Measurements from ENCODE around the gene TSC22D4. TPM values are rescaled to one million over a fixed set of nuclear protein-coding genes. Genes with fewer than 3 reads are reported as not detected.

The TSC22D4 gene
- total and polyA plus RNA-seq, 2 experiments from 2014 or later, result 14.6 to 24.9 TPM

DNA sequence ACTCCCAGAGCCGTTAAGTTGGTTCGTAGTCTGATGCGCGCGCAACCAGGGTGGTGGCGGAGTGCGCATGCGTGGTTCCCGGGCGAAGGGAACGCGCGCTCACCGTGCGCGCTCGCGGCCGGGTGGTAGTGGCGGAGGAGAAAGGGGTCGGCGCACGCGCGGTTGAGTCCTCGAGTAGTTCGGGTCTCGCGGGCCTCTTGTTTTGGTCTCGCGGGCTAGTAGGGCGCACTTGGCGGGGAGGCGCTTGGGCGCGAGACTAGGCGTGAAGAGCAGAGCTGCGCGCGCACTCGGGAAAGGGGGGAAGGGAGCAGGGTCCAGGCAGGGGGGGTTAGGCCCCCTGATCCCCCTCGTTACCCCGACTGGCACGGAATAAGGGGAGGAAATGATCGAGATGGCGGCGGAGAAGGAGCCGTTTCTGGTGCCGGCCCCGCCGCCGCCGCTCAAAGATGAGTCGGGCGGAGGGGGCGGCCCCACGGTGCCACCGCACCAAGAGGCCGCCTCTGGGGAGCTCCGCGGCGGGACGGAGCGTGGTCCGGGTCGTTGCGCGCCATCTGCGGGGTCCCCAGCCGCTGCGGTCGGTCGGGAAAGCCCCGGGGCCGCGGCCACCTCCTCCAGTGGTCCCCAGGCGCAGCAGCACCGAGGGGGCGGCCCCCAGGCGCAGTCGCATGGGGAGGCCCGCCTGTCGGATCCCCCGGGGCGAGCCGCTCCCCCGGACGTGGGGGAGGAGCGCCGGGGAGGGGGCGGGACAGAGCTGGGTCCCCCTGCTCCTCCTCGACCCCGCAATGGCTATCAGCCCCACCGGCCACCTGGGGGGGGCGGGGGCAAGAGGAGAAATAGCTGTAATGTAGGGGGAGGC lies 49.1 kb downstream of the TSC22D4 start, which contains the start of gene MEPCE:
Gene MEPCE (plus strand): TSS at position 195 of the 856 bp plus-strand sequence. CDS start 188 bp downstream, at position 383.
- Mint-ChIP-seq H3K27ac (peak within 1 kb of the TSS; percentile 99), H3K4me1 (peaks cover 43% of the 10 kb centered on the region), H3K4me3 (peak within 1 kb of the TSS; percentile 93), H3K36me3 (ENCODE audit: low read depth) (peaks cover 53% of the 10 kb centered on the region), H3K9me3 (peaks cover 20% of the 10 kb centered on the region), H3K27me3 (ENCODE audit: insufficient read depth, low read depth, poor library complexity) (peaks cover 36% of the 10 kb centered on the region)
- peaks cover 9% of the 10 kb centered on the region; the same call in 1 of the 2 replicates for H3K36me3 ChIP-seq (ENCODE audit: insufficient read depth)
- H3K27ac ChIP-seq (ENCODE audit: low read depth), result peak within 1 kb of the TSS; percentile 99
- peaks cover 2% of the 10 kb centered on the region; the same call in 1 of the 2 replicates for H4K20me1 ChIP-seq (replicated peaks; ENCODE audit: insufficient read depth)
- H3K9me2 ChIP-seq (ENCODE audit: insufficient read depth), result 0 out of 2 replicates have a peak, but pooled peaks cover 3% of the 10 kb centered on the region
- H2AFZ ChIP-seq, result no peak within 1 kb of the TSS
- peak within 1 kb of the TSS; percentile 67 for H3K4me3 ChIP-seq
- peaks cover 9% of the 10 kb centered on the region for H3K27me3 ChIP-seq (ENCODE audit: insufficient read depth)
- ATAC-seq (peak; percentile 46), DNase-seq (ENCODE audit: low spot score) (peak; percentile 95)
- peaks cover 26% of the 10 kb centered on the region; the same call in 1 of the 2 replicates for H3K4me1 ChIP-seq (ENCODE audit: insufficient read depth)
- TF ChIP-seq, protein P1, sequence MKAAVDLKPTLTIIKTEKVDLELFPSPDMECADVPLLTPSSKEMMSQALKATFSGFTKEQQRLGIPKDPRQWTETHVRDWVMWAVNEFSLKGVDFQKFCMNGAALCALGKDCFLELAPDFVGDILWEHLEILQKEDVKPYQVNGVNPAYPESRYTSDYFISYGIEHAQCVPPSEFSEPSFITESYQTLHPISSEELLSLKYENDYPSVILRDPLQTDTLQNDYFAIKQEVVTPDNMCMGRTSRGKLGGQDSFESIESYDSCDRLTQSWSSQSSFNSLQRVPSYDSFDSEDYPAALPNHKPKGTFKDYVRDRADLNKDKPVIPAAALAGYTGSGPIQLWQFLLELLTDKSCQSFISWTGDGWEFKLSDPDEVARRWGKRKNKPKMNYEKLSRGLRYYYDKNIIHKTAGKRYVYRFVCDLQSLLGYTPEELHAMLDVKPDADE (IDR thresholded peaks at IDR 0.05), result no peak; the same call in 1 of the 2 replicates
- TF ChIP-seq CREB1 (CRISPR knock-in tag; IDR thresholded peaks at IDR 0.05; ENCODE audit: low read depth), result no peak
- no peak; the same call in 1 of the 2 replicates for TF ChIP-seq POLR2AphosphoS5 (IDR thresholded peaks at IDR 0.05; ENCODE audit: low read depth)
- TF ChIP-seq NANOG (IDR thresholded peaks at IDR 0.05; ENCODE audit: borderline replicate concordance), result no peak
- no peak for TF ChIP-seq STAT1 (IDR thresholded peaks at IDR 0.05; ENCODE audit: unreplicated experiment)
- TF ChIP-seq, protein P2, sequence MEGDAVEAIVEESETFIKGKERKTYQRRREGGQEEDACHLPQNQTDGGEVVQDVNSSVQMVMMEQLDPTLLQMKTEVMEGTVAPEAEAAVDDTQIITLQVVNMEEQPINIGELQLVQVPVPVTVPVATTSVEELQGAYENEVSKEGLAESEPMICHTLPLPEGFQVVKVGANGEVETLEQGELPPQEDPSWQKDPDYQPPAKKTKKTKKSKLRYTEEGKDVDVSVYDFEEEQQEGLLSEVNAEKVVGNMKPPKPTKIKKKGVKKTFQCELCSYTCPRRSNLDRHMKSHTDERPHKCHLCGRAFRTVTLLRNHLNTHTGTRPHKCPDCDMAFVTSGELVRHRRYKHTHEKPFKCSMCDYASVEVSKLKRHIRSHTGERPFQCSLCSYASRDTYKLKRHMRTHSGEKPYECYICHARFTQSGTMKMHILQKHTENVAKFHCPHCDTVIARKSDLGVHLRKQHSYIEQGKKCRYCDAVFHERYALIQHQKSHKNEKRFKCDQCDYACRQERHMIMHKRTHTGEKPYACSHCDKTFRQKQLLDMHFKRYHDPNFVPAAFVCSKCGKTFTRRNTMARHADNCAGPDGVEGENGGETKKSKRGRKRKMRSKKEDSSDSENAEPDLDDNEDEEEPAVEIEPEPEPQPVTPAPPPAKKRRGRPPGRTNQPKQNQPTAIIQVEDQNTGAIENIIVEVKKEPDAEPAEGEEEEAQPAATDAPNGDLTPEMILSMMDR (conservative IDR thresholded peaks at IDR 0.05; ENCODE audit: low read depth in 2 of 2), result no peak
- H3F3A ChIP-seq (replicated peaks; ENCODE audit: low read depth), result peaks cover 30% of the 10 kb centered on the region; the same call in 1 of the 2 replicates
- H3K4me2 ChIP-seq, result peak within 1 kb of the TSS; percentile 79
- peaks cover 38% of the 10 kb centered on the region for H3K79me2 ChIP-seq (replicated peaks; ENCODE audit: insufficient read depth)

DNA sequence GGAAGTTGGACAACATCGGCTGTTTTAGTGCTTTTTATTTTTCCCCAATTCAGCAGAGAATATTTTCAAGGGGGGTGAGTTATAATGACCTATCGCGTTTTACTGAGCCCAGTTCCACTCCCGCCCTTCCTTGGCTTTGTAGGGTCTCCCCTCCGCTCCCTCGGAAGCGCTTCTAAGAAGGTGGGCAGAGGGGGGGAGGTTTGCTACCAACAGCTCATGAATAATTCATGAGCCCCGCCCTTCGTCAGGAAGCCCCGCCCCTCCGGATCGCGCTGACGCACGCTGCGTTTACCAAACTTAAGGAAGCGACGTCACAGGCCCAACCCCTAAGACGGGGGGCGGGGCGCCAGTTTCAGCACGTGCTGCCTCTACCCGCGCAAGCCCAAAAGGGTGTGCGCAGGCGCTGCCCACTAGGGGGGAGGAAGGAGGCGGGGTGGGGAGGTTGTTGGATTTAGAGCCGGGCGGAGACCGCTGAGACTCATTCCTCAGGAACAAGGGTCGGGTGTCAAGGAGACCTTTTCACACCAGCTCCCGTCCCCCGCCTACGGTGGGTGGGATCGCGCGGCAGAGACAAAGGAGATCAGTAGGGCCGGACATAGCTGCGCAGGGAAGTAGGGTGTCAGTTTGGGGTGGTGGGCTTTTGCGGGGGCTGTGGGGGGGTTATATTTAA lies 49.9 kb downstream of the TSC22D4 start:
- ATAC-seq (peak; percentile 47), DNase-seq (ENCODE audit: low spot score) (peak; percentile 100)
- Histone ChIP-seq H3K4me2 (peak overlapping the region; percentile 79), H3K4me1 (ENCODE audit: insufficient read depth) (peaks cover 21% of the 10 kb centered on the region; the same call in 1 of the 2 replicates), H3K36me3 (ENCODE audit: insufficient read depth) (peaks cover 3% of the 10 kb centered on the region; the same call in 1 of the 2 replicates), H3K9me2 (ENCODE audit: insufficient read depth) (0 out of 2 replicates have a peak, but pooled peaks cover 3% of the 10 kb centered on the region), H2AFZ (no peak overlapping the region), H3K27ac (ENCODE audit: low read depth) (peak overlapping the region; percentile 99), H3F3A (replicated peaks; ENCODE audit: low read depth) (peaks cover 23% of the 10 kb centered on the region; the same call in 1 of the 2 replicates), H4K20me1 (replicated peaks; ENCODE audit: insufficient read depth) (no peaks in the 10 kb centered on the region; the same call in 1 of the 2 replicates), H3K27me3 (ENCODE audit: insufficient read depth) (peaks cover 9% of the 10 kb centered on the region), H3K4me3 (peak overlapping the region; percentile 67), H3K79me2 (replicated peaks; ENCODE audit: insufficient read depth) (peaks cover 32% of the 10 kb centered on the region)
- H3K36me3 Mint-ChIP-seq (ENCODE audit: low read depth), result peaks cover 45% of the 10 kb centered on the region
- peak overlapping the region; percentile 92 for H3K4me3 Mint-ChIP-seq
- H3K27ac Mint-ChIP-seq, result peak overlapping the region; percentile 99
- H3K9me3 Mint-ChIP-seq, result peaks cover 20% of the 10 kb centered on the region; the same call in 2 of the 3 replicates
- H3K4me1 Mint-ChIP-seq, result peaks cover 36% of the 10 kb centered on the region
- peaks cover 36% of the 10 kb centered on the region for H3K27me3 Mint-ChIP-seq (ENCODE audit: insufficient read depth, low read depth, poor library complexity)
- TF ChIP-seq, protein P3, sequence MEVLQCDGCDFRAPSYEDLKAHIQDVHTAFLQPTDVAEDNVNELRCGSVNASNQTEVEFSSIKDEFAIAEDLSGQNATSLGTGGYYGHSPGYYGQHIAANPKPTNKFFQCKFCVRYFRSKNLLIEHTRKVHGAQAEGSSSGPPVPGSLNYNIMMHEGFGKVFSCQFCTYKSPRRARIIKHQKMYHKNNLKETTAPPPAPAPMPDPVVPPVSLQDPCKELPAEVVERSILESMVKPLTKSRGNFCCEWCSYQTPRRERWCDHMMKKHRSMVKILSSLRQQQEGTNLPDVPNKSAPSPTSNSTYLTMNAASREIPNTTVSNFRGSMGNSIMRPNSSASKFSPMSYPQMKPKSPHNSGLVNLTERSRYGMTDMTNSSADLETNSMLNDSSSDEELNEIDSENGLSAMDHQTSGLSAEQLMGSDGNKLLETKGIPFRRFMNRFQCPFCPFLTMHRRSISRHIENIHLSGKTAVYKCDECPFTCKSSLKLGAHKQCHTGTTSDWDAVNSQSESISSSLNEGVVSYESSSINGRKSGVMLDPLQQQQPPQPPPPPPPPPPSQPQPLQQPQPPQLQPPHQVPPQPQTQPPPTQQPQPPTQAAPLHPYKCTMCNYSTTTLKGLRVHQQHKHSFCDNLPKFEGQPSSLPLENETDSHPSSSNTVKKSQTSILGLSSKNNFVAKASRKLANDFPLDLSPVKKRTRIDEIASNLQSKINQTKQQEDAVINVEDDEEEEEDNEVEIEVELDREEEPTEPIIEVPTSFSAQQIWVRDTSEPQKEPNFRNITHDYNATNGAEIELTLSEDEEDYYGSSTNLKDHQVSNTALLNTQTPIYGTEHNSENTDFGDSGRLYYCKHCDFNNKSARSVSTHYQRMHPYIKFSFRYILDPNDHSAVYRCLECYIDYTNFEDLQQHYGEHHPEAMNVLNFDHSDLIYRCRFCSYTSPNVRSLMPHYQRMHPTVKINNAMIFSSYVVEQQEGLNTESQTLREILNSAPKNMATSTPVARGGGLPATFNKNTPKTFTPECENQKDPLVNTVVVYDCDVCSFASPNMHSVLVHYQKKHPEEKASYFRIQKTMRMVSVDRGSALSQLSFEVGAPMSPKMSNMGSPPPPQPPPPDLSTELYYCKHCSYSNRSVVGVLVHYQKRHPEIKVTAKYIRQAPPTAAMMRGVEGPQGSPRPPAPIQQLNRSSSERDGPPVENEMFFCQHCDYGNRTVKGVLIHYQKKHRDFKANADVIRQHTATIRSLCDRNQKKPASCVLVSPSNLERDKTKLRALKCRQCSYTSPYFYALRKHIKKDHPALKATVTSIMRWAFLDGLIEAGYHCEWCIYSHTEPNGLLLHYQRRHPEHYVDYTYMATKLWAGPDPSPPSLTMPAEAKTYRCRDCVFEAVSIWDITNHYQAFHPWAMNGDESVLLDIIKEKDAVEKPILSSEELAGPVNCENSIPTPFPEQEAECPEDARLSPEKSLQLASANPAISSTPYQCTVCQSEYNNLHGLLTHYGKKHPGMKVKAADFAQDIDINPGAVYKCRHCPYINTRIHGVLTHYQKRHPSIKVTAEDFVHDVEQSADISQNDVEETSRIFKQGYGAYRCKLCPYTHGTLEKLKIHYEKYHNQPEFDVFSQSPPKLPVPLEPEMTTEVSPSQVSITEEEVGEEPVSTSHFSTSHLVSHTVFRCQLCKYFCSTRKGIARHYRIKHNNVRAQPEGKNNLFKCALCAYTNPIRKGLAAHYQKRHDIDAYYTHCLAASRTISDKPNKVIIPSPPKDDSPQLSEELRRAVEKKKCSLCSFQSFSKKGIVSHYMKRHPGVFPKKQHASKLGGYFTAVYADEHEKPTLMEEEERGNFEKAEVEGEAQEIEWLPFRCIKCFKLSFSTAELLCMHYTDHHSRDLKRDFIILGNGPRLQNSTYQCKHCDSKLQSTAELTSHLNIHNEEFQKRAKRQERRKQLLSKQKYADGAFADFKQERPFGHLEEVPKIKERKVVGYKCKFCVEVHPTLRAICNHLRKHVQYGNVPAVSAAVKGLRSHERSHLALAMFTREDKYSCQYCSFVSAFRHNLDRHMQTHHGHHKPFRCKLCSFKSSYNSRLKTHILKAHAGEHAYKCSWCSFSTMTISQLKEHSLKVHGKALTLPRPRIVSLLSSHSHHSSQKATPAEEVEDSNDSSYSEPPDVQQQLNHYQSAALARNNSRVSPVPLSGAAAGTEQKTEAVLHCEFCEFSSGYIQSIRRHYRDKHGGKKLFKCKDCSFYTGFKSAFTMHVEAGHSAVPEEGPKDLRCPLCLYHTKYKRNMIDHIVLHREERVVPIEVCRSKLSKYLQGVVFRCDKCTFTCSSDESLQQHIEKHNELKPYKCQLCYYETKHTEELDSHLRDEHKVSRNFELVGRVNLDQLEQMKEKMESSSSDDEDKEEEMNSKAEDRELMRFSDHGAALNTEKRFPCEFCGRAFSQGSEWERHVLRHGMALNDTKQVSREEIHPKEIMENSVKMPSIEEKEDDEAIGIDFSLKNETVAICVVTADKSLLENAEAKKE (CRISPR knock-in tag; IDR thresholded peaks at IDR 0.05), result no peak
